ENCODE results near the gene LAMTOR1. TPM values are rescaled to one million over a fixed set of nuclear protein-coding genes. Genes with fewer than 3 reads are reported as not detected.
A peak's percentile ranks its signal among the peaks of the same experiment; 100 is the strongest.

The LAMTOR1 gene
- total and polyA plus RNA-seq, 10 of the 15 experiments (the other 5 are each of a cell fraction or from before 2014, with no cell fraction given) = 58.8 to 141 (median 110) TPM

DNA sequence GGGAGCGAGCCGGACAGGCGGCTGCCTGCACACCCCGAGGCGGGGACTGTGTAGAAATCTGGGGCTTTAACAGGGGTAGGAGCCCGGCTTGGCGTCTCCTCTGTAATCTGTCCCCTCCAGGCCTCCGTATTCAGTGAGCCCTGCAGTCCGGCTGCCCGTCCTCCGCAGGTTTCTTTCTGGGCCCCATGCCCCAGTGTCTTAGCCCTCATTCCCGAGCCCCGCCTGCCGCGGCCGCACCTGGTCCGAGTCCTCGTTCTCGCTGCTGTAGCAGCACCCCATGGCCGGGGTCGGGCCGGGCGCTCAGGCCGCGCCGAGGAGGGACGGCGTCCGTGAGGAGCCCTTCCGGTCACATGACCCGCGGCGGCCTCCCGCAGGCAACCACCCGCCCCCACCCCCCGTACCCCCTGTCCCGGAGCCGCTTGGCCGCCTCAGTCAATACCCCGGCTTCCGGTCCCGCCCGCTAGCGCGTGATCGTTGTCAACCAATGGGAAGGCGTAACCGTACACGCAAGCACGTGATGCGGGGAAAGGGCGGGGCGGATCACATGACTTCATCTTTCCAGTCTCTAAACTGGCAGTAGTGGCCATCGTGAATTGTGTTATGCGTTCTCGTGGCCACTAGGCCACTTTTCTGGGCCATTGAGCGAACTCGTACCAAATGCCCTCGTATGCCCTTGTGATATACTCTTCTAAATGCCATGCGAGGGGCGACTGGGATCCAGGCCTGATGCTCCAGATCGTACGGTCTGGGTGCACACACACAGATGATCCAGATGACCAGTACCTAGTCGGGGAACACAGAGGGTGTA is at the start of gene LAMTOR1 (continued):
- TF ChIP-seq, protein P1, sequence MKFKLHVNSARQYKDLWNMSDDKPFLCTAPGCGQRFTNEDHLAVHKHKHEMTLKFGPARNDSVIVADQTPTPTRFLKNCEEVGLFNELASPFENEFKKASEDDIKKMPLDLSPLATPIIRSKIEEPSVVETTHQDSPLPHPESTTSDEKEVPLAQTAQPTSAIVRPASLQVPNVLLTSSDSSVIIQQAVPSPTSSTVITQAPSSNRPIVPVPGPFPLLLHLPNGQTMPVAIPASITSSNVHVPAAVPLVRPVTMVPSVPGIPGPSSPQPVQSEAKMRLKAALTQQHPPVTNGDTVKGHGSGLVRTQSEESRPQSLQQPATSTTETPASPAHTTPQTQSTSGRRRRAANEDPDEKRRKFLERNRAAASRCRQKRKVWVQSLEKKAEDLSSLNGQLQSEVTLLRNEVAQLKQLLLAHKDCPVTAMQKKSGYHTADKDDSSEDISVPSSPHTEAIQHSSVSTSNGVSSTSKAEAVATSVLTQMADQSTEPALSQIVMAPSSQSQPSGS (IDR thresholded peaks at IDR 0.05; ENCODE audit: low read length) = no peak
- TF ChIP-seq, protein P2, sequence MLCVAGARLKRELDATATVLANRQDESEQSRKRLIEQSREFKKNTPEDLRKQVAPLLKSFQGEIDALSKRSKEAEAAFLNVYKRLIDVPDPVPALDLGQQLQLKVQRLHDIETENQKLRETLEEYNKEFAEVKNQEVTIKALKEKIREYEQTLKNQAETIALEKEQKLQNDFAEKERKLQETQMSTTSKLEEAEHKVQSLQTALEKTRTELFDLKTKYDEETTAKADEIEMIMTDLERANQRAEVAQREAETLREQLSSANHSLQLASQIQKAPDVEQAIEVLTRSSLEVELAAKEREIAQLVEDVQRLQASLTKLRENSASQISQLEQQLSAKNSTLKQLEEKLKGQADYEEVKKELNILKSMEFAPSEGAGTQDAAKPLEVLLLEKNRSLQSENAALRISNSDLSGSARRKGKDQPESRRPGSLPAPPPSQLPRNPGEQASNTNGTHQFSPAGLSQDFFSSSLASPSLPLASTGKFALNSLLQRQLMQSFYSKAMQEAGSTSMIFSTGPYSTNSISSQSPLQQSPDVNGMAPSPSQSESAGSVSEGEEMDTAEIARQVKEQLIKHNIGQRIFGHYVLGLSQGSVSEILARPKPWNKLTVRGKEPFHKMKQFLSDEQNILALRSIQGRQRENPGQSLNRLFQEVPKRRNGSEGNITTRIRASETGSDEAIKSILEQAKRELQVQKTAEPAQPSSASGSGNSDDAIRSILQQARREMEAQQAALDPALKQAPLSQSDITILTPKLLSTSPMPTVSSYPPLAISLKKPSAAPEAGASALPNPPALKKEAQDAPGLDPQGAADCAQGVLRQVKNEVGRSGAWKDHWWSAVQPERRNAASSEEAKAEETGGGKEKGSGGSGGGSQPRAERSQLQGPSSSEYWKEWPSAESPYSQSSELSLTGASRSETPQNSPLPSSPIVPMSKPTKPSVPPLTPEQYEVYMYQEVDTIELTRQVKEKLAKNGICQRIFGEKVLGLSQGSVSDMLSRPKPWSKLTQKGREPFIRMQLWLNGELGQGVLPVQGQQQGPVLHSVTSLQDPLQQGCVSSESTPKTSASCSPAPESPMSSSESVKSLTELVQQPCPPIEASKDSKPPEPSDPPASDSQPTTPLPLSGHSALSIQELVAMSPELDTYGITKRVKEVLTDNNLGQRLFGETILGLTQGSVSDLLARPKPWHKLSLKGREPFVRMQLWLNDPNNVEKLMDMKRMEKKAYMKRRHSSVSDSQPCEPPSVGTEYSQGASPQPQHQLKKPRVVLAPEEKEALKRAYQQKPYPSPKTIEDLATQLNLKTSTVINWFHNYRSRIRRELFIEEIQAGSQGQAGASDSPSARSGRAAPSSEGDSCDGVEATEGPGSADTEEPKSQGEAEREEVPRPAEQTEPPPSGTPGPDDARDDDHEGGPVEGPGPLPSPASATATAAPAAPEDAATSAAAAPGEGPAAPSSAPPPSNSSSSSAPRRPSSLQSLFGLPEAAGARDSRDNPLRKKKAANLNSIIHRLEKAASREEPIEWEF (IDR thresholded peaks at IDR 0.05; ENCODE audit: insufficient replicate concordance, low read depth, low read length) = no peak
- no peak for TF ChIP-seq HDGF (IDR thresholded peaks at IDR 0.05)
- TF ChIP-seq NFXL1 (IDR thresholded peaks at IDR 0.05; ENCODE audit: borderline replicate concordance) = no peak
- TF ChIP-seq, protein P3, sequence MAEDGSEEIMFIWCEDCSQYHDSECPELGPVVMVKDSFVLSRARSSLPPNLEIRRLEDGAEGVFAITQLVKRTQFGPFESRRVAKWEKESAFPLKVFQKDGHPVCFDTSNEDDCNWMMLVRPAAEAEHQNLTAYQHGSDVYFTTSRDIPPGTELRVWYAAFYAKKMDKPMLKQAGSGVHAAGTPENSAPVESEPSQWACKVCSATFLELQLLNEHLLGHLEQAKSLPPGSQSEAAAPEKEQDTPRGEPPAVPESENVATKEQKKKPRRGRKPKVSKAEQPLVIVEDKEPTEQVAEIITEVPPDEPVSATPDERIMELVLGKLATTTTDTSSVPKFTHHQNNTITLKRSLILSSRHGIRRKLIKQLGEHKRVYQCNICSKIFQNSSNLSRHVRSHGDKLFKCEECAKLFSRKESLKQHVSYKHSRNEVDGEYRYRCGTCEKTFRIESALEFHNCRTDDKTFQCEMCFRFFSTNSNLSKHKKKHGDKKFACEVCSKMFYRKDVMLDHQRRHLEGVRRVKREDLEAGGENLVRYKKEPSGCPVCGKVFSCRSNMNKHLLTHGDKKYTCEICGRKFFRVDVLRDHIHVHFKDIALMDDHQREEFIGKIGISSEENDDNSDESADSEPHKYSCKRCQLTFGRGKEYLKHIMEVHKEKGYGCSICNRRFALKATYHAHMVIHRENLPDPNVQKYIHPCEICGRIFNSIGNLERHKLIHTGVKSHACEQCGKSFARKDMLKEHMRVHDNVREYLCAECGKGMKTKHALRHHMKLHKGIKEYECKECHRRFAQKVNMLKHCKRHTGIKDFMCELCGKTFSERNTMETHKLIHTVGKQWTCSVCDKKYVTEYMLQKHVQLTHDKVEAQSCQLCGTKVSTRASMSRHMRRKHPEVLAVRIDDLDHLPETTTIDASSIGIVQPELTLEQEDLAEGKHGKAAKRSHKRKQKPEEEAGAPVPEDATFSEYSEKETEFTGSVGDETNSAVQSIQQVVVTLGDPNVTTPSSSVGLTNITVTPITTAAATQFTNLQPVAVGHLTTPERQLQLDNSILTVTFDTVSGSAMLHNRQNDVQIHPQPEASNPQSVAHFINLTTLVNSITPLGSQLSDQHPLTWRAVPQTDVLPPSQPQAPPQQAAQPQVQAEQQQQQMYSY (CRISPR knock-in tag; IDR thresholded peaks at IDR 0.05) = peak; percentile 60; the same call in 1 of the 2 replicates
- TF ChIP-seq CEBPB (IDR thresholded peaks at IDR 0.05; ENCODE audit: borderline replicate concordance in 1 of 2, low read depth in 2 of 2, low read length in 2 of 2) = no peak
- TF ChIP-seq, protein P4, sequence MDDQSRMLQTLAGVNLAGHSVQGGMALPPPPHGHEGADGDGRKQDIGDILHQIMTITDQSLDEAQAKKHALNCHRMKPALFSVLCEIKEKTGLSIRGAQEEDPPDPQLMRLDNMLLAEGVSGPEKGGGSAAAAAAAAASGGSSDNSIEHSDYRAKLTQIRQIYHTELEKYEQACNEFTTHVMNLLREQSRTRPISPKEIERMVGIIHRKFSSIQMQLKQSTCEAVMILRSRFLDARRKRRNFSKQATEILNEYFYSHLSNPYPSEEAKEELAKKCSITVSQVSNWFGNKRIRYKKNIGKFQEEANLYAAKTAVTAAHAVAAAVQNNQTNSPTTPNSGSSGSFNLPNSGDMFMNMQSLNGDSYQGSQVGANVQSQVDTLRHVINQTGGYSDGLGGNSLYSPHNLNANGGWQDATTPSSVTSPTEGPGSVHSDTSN (IDR thresholded peaks at IDR 0.05; ENCODE audit: insufficient replicate concordance, low read depth, low read length) = no peak
- TF ChIP-seq, protein P5, sequence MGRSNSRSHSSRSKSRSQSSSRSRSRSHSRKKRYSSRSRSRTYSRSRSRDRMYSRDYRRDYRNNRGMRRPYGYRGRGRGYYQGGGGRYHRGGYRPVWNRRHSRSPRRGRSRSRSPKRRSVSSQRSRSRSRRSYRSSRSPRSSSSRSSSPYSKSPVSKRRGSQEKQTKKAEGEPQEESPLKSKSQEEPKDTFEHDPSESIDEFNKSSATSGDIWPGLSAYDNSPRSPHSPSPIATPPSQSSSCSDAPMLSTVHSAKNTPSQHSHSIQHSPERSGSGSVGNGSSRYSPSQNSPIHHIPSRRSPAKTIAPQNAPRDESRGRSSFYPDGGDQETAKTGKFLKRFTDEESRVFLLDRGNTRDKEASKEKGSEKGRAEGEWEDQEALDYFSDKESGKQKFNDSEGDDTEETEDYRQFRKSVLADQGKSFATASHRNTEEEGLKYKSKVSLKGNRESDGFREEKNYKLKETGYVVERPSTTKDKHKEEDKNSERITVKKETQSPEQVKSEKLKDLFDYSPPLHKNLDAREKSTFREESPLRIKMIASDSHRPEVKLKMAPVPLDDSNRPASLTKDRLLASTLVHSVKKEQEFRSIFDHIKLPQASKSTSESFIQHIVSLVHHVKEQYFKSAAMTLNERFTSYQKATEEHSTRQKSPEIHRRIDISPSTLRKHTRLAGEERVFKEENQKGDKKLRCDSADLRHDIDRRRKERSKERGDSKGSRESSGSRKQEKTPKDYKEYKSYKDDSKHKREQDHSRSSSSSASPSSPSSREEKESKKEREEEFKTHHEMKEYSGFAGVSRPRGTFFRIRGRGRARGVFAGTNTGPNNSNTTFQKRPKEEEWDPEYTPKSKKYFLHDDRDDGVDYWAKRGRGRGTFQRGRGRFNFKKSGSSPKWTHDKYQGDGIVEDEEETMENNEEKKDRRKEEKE (IDR thresholded peaks at IDR 0.05) = no peak
- TF ChIP-seq ZBED1 (IDR thresholded peaks at IDR 0.05; ENCODE audit: borderline replicate concordance) = no peak
- TF ChIP-seq RAD21 (IDR thresholded peaks at IDR 0.05; ENCODE audit: insufficient read depth, low read depth, low read length) = no peak
